ENCODE results near the gene FGFR3. TPM values are rescaled to one million over a fixed set of nuclear protein-coding genes. Genes with fewer than 3 reads are reported as not detected.
A peak's percentile ranks its signal among the peaks of the same experiment; 100 is the strongest.

FGFR3 gene
- total RNA-seq, 1 donor from 2014 or later, result 32.1 TPM

- TF ChIP-seq, protein P1, sequence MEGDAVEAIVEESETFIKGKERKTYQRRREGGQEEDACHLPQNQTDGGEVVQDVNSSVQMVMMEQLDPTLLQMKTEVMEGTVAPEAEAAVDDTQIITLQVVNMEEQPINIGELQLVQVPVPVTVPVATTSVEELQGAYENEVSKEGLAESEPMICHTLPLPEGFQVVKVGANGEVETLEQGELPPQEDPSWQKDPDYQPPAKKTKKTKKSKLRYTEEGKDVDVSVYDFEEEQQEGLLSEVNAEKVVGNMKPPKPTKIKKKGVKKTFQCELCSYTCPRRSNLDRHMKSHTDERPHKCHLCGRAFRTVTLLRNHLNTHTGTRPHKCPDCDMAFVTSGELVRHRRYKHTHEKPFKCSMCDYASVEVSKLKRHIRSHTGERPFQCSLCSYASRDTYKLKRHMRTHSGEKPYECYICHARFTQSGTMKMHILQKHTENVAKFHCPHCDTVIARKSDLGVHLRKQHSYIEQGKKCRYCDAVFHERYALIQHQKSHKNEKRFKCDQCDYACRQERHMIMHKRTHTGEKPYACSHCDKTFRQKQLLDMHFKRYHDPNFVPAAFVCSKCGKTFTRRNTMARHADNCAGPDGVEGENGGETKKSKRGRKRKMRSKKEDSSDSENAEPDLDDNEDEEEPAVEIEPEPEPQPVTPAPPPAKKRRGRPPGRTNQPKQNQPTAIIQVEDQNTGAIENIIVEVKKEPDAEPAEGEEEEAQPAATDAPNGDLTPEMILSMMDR (IDR thresholded peaks at IDR 0.05), result no peak
- H3K4me1 ChIP-seq, result peaks cover 5% of the 10 kb centered on the region
- DNase-seq (no peak), ATAC-seq (no peak)
- H3K36me3 ChIP-seq, result peaks cover 3% of the 10 kb centered on the region
- no peak overlapping the region for H3K4me3 ChIP-seq
- no peaks in the 10 kb centered on the region for H3K9me3 ChIP-seq
- no peaks in the 10 kb centered on the region for H3K27me3 ChIP-seq
- no peak overlapping the region for H3K27ac ChIP-seq
- intact Hi-C loops (cut with DNase I), result loop anchor here (5.0 kb wide), 1 partner anchor 61 kb away; no protein-coding TSS in a partner anchor
These were observed 15.3 kb downstream of the FGFR3 start for GRCh38 chr4:1808396-1808795.

DNA sequence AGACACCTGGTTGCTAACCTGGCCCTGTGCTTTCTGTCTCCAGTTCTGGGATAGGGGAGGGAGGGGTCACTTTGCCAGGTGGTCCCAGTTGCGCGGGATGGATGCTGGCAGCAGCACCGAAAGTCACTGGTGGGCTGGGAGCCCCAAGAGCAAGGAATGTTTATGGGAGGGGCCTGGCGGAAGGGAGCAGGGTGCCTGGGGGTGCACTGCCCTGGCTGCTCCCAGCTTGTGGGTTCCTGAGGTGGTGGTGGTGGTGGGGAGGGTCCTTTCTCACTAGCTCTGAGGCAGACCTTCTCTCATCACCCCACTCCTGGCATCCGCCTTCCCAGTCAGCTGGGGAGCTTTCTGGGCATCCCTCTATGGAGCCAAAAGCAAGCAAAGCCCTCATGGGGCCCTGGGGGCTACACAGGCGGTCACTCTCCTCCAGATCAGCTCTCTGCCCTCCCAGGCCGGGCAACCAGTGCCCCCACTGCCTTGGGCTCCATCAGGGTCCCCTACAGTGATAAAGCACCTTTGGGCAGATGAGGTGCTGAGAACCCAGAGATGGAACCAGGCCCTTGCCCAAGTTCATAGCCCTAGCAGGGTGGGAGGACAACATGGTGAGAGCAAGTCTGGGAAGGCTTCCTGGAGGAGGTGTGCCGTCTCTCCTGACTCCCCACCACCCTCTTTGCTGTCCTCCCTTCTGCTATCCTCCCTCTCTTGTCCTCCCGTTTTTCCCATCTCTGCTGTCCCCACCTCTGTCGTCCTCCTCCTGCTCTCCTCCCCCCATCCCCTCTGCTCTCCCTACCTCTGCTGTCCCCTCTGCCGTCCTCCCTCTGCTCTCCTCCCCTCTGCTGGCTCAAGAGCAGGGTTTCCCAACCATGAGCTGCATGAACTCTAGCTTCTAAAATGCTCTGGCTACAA, 16.0 kb downstream of the FGFR3 start:
- TF ChIP-seq, protein P1 (IDR thresholded peaks at IDR 0.05), result no peak
- no peaks in the 10 kb centered on the region for H3K9me3 ChIP-seq
- H3K27ac ChIP-seq, result no peak overlapping the region
- intact Hi-C loops (cut with DNase I), result loop anchor here (5.0 kb wide), 1 partner anchor 62 kb away; no protein-coding TSS in a partner anchor
- ATAC-seq (no peak), DNase-seq (no peak)
- no peaks in the 10 kb centered on the region for H3K27me3 ChIP-seq
- no peak overlapping the region for H3K4me3 ChIP-seq
- H3K36me3 ChIP-seq, result peaks cover 9% of the 10 kb centered on the region
- H3K4me1 ChIP-seq, result peaks cover 8% of the 10 kb centered on the region

DNA sequence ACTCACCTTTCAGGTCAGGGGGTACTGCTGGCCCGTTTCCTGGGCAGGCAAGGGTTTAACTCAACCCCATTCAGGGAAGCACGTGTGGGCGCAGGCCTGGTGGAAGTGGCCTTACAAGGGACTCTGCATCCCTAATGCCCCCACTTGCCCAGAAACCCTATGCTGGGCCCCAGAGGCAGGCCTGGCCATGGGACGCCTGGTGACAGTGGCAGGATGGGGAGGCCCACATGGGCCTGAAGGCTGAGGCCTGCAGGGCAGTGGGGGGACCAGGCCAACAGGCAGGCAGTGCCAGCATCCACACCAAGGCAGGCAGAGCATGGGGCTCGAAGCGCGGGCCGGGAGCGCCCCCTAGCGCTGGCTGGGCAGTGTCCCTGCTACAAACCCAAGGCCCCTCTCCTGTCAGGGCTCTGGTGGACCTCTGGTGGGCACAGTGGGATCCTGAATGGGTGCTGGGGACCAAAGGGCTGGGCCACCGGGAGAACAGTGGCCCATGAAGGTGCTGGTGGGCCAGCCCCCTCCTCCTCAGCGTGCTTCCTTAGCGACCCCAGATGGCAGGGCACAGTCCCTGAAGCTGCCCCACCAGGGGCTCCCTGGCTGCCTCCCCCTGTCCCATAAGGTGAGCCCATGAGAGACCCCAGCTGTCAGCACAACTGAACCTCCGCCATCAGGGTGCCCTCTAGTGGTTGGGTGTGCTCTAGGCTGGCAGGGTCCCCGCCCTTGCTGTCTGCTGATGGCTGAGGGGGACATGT, 16.8 kb downstream of the FGFR3 start:
- peak; percentile 83 for ATAC-seq
- TF ChIP-seq, protein P1 (IDR thresholded peaks at IDR 0.05), result peak; percentile 77
- intact Hi-C loops (cut with DNase I), result loop anchor here (5.0 kb wide), 1 partner anchor 63 kb away; no protein-coding TSS in a partner anchor
- H3K27me3 ChIP-seq, result no peaks in the 10 kb centered on the region
- H3K4me1 ChIP-seq, result peaks cover 8% of the 10 kb centered on the region
- no peaks in the 10 kb centered on the region for H3K9me3 ChIP-seq
- peaks cover 16% of the 10 kb centered on the region for H3K36me3 ChIP-seq
- H3K4me3 ChIP-seq, result no peak overlapping the region
- peak; percentile 86 for DNase-seq
- H3K27ac ChIP-seq, result no peak overlapping the region

- intact Hi-C loops (cut with DNase I), result no loop called here
- no peak overlapping the region for H3K4me3 ChIP-seq
- DNase-seq, result no peak
- H3K9me3 ChIP-seq, result no peaks in the 10 kb centered on the region
- peaks cover 25% of the 10 kb centered on the region for H3K36me3 ChIP-seq
- TF ChIP-seq, protein P1 (IDR thresholded peaks at IDR 0.05), result no peak
- H3K27ac ChIP-seq, result no peak overlapping the region
- H3K4me1 ChIP-seq, result peaks cover 8% of the 10 kb centered on the region
- no peaks in the 10 kb centered on the region for H3K27me3 ChIP-seq
- no peak for ATAC-seq
These were observed 17.7 kb downstream of the FGFR3 start for GRCh38 chr4:1810765-1811164.

- peaks cover 44% of the 10 kb centered on the region for H3K36me3 ChIP-seq
- no peak overlapping the region for H3K4me3 ChIP-seq
- TF ChIP-seq, protein P1 (IDR thresholded peaks at IDR 0.05), result no peak
- no peaks in the 10 kb centered on the region for H3K27me3 ChIP-seq
- H3K27ac ChIP-seq, result no peak overlapping the region
- peaks cover 8% of the 10 kb centered on the region for H3K4me1 ChIP-seq
- no peaks in the 10 kb centered on the region for H3K9me3 ChIP-seq
- ATAC-seq (peak; percentile 57), DNase-seq (no peak)
- intact Hi-C loops (cut with DNase I), result no loop called here
These were observed 19.6 kb downstream of the FGFR3 start for GRCh38 chr4:1812720-1813119.

Data from upper lobe of right lung (tissue), 1 donor.